H1 (cell line): Measurements from ENCODE around the gene NCK2. TPM values are rescaled to one million over a fixed set of nuclear protein-coding genes. Genes with fewer than 3 reads are reported as not detected.

ENCODE experiments used
- ASH2L ChIP-seq: fragments of 200-600, 300-600 bp; sonication (generic); IDR thresholded peaks from one replicate; pipeline ENCODE4 v1.7.1; 2017; ENCODE audit warnings: low read length
- CEBPB ChIP-seq: IDR thresholded peaks from 2 replicates; pipeline ENCODE4 v1.6.1; 2012; ENCODE audit warnings: low read depth, low read length
- CHD2 ChIP-seq: IDR thresholded peaks from 2 replicates; pipeline ENCODE4 v1.6.1; 2012; ENCODE audit warnings: low read length, improper control_type of control experiment
- HDAC6 ChIP-seq: IDR thresholded peaks from one replicate; pipeline ENCODE4 v1.7.1; 2012; ENCODE audit warnings: low read depth, mild to moderate bottlenecking, inconsistent platforms, low read length, moderate library complexity
- JUND ChIP-seq: IDR thresholded peaks from 2 replicates; pipeline ENCODE4 v1.6.1; 2011; ENCODE audit warnings: mild to moderate bottlenecking, improper control_type of control experiment, low read length
- KDM4A ChIP-seq: IDR thresholded peaks from one replicate; pipeline ENCODE4 v1.7.1; 2012; ENCODE audit warnings: low read depth, mild to moderate bottlenecking, moderate library complexity, low read length, inconsistent platforms; ENCODE audit not compliant: severe bottlenecking
- SIRT6 ChIP-seq: IDR thresholded peaks from one replicate; pipeline ENCODE4 v1.7.1; 2012; ENCODE audit warnings: low read length, inconsistent platforms
- polyA plus RNA-seq, 7 experiments: library from polyadenylated mRNA; depleted of rRNA in 3 of 7; stranded (reverse) in 5 of 7; unstranded in 2 of 7; fragments of >200 nt in 5 of 7; fragments of 200-250 nt in 2 of 7; gene quantifications; 1 replicate in 5 of 7; 2 replicates in 1 of 7; 4 replicates in 1 of 7; pipeline versions ENCODE4 v1.2.1 to v1.2.3, GENCODE V29; 2011 to 2013; ENCODE audit warnings: missing spikeins in 2 of 7, mixed read lengths in 2 of 7
- total RNA-seq: library from RNA; stranded (reverse); fragmentation: NEBNext Ultra II Directional; extraction: Animal tissue kit (Norgen Biotek cat#: 25700); gene quantifications from 2 replicates; pipeline ENCODE4 v1.2.1, GENCODE V29; 2021
- TF ChIP-seq, protein P1 (sequence below): fragments of 300-600 bp; sonication (generic); IDR thresholded peaks from 2 replicates; pipeline ENCODE4 v1.7.1; 2012; ENCODE audit warnings: low read length, moderate library complexity, mild to moderate bottlenecking, inconsistent platforms; ENCODE audit not compliant: insufficient replicate concordance
- TF ChIP-seq, protein P2 (sequence below): IDR thresholded peaks from 2 replicates; pipeline ENCODE4 v1.6.1; 2011; ENCODE audit warnings: low read depth, mild to moderate bottlenecking, low read length; ENCODE audit not compliant: insufficient read depth
- TF ChIP-seq, protein P3 (sequence below): IDR thresholded peaks from 2 replicates; pipeline ENCODE4 v1.6.1; 2011; ENCODE audit warnings: low read length, improper control_type of control experiment

NCK2 gene
- total and polyA plus RNA-seq, 2 of the 8 experiments (the other 6 are each of a cell fraction or from before 2014, with no cell fraction given), result 30.3 to 65.7 TPM

DNA sequence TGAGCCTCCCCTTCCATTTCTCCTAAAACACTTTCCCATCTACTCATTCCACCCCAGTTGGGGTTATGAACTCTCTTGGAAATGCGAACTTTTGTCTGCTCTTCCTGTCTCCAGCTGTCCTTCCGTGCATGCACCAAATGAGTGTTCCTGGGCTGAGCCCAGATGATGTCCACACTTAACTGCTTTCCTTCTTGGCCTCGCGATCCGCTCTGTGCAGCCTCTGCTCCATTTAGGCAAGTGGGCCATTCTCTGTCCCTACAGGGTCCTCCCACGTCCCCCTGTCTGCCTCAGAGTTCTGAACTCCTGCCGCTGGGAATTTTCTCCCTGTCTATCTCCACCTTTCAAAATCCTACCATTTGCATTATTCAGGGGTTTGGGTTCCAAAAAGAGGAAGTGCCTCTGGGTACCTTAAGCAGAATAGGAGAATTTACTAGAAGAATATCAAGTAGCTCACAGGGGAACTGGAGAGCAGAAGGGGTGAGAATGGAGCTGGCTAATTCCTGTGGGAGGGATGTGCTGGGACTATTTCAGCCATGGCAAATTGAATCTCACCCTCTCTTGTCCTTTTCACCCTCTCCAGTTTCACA is 4.7 kb upstream of the NCK2 start (continued):
- TF ChIP-seq, protein P1, sequence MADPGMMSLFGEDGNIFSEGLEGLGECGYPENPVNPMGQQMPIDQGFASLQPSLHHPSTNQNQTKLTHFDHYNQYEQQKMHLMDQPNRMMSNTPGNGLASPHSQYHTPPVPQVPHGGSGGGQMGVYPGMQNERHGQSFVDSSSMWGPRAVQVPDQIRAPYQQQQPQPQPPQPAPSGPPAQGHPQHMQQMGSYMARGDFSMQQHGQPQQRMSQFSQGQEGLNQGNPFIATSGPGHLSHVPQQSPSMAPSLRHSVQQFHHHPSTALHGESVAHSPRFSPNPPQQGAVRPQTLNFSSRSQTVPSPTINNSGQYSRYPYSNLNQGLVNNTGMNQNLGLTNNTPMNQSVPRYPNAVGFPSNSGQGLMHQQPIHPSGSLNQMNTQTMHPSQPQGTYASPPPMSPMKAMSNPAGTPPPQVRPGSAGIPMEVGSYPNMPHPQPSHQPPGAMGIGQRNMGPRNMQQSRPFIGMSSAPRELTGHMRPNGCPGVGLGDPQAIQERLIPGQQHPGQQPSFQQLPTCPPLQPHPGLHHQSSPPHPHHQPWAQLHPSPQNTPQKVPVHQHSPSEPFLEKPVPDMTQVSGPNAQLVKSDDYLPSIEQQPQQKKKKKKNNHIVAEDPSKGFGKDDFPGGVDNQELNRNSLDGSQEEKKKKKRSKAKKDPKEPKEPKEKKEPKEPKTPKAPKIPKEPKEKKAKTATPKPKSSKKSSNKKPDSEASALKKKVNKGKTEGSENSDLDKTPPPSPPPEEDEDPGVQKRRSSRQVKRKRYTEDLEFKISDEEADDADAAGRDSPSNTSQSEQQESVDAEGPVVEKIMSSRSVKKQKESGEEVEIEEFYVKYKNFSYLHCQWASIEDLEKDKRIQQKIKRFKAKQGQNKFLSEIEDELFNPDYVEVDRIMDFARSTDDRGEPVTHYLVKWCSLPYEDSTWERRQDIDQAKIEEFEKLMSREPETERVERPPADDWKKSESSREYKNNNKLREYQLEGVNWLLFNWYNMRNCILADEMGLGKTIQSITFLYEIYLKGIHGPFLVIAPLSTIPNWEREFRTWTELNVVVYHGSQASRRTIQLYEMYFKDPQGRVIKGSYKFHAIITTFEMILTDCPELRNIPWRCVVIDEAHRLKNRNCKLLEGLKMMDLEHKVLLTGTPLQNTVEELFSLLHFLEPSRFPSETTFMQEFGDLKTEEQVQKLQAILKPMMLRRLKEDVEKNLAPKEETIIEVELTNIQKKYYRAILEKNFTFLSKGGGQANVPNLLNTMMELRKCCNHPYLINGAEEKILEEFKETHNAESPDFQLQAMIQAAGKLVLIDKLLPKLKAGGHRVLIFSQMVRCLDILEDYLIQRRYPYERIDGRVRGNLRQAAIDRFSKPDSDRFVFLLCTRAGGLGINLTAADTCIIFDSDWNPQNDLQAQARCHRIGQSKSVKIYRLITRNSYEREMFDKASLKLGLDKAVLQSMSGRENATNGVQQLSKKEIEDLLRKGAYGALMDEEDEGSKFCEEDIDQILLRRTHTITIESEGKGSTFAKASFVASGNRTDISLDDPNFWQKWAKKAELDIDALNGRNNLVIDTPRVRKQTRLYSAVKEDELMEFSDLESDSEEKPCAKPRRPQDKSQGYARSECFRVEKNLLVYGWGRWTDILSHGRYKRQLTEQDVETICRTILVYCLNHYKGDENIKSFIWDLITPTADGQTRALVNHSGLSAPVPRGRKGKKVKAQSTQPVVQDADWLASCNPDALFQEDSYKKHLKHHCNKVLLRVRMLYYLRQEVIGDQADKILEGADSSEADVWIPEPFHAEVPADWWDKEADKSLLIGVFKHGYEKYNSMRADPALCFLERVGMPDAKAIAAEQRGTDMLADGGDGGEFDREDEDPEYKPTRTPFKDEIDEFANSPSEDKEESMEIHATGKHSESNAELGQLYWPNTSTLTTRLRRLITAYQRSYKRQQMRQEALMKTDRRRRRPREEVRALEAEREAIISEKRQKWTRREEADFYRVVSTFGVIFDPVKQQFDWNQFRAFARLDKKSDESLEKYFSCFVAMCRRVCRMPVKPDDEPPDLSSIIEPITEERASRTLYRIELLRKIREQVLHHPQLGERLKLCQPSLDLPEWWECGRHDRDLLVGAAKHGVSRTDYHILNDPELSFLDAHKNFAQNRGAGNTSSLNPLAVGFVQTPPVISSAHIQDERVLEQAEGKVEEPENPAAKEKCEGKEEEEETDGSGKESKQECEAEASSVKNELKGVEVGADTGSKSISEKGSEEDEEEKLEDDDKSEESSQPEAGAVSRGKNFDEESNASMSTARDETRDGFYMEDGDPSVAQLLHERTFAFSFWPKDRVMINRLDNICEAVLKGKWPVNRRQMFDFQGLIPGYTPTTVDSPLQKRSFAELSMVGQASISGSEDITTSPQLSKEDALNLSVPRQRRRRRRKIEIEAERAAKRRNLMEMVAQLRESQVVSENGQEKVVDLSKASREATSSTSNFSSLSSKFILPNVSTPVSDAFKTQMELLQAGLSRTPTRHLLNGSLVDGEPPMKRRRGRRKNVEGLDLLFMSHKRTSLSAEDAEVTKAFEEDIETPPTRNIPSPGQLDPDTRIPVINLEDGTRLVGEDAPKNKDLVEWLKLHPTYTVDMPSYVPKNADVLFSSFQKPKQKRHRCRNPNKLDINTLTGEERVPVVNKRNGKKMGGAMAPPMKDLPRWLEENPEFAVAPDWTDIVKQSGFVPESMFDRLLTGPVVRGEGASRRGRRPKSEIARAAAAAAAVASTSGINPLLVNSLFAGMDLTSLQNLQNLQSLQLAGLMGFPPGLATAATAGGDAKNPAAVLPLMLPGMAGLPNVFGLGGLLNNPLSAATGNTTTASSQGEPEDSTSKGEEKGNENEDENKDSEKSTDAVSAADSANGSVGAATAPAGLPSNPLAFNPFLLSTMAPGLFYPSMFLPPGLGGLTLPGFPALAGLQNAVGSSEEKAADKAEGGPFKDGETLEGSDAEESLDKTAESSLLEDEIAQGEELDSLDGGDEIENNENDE, result no peak
- TF ChIP-seq KDM4A, result no peak
- no peak for TF ChIP-seq CEBPB
- TF ChIP-seq JUND, result no peak
- no peak for TF ChIP-seq ASH2L
- TF ChIP-seq SIRT6, result no peak
- TF ChIP-seq CHD2, result no peak
- TF ChIP-seq, protein P2, sequence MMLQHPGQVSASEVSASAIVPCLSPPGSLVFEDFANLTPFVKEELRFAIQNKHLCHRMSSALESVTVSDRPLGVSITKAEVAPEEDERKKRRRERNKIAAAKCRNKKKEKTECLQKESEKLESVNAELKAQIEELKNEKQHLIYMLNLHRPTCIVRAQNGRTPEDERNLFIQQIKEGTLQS, result no peak
- TF ChIP-seq HDAC6, result no peak
- TF ChIP-seq, protein P3, sequence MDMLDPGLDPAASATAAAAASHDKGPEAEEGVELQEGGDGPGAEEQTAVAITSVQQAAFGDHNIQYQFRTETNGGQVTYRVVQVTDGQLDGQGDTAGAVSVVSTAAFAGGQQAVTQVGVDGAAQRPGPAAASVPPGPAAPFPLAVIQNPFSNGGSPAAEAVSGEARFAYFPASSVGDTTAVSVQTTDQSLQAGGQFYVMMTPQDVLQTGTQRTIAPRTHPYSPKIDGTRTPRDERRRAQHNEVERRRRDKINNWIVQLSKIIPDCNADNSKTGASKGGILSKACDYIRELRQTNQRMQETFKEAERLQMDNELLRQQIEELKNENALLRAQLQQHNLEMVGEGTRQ, result no peak
